HG03039 (cell line): ENCODE results near the gene CYP39A1.
"Not testable (repeated sequence)": the region's sequence is repeated elsewhere in the genome, so short reads cannot be mapped to it uniquely, and the experiment has no call there.

Experiments used
- ATAC-seq: cut with Tn5 transposase; IDR thresholded peaks from one replicate; pipeline ENCODE4 v1.9.1; 2021; ENCODE audit warnings: mild to moderate bottlenecking, moderate library complexity; ENCODE audit not compliant: unreplicated experiment

The CYP39A1 gene

GRCh38 chr6:46651006-46651405 lies 1.6 kb downstream of the CYP39A1 start:
- ATAC-seq: no peak

GRCh38 chr6:46648869-46649492 lies 3.6 kb downstream of the CYP39A1 start:
- no peak for ATAC-seq

- ATAC-seq: not testable (repeated sequence)
These were observed 4.5 kb downstream of the CYP39A1 start for GRCh38 chr6:46648108-46648507.

- no peak for ATAC-seq
These were observed 7.4 kb downstream of the CYP39A1 start for GRCh38 chr6:46645265-46645664.

DNA sequence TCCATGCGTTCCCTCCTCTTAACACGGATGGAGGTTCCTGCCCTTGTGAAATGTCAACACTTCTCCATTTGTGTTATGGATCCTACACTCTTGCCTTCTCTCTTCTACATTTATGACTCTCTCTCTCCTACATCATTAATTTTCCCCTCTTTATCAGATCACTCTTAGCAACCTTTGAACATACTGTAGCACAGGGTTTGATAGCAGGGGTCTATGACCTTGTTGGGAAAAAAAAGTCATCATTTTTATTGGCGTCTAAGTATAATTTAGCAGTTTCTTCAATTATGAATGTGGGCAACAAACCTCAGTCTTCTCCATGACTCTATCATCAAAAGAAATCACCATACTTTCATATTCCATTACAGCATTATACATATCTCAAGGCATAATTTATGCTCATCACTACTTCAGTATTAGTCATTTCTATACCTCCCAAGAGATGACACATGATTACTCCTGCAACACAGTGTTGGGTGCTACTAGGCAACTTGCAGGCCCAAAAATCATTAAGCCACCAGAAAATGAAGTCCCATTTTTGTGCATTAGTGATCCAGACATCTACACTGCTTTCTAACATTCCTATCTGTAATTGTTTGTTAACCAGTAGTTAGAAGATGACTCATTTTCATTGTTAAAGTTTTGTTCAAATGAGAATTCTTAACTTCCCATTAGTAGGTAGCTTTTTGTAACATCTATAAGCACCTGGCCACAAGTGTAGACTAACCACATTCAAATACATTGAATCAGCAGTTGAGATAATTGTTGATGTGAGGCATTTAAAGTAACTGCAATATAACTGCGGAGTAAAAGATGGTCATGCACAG lies 9.5 kb downstream of the CYP39A1 start:
- no peak for ATAC-seq

- no peak for ATAC-seq
These were observed 14.0 kb downstream of the CYP39A1 start for GRCh38 chr6:46638650-46639049.

DNA sequence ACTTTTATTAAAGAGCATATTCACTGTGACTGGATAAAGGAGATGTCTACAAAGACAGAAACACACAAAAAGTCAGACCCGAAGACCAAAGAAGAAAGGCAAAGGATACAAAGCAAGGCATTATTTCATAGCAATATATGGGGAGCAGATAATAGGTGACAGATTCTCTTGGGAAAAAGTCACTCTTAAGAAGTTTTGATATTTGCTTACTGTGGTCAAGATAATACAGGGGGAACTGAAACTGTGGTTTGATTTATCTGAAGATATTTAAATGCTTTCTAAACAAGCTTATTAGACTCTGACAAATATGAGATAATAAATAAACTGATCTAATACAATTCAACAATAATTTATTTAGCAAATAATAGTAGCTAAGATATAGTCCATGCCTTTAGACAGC lies 14.7 kb downstream of the CYP39A1 start:
- no peak for ATAC-seq

DNA sequence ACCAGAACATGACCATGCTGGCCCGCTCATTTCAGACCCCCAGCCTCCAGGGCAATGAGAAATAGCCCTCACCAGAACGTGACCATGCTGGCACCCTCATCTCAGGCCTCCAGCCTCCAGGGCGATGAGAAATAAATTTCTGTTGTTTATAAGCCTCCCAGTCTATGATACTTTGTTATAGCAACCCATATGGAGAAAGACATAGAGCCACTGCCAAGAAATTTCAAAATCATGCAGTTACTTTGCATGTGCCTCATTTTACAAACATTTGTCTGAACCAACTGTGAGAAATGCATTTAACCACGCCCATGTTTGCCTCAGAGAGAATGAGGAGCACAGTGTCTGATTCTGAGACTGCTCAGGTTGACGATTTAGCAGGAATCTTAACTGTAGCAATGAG lies 15.5 kb downstream of the CYP39A1 start:
- no peak for ATAC-seq

- ATAC-seq: no peak
These were observed 17.2 kb downstream of the CYP39A1 start for GRCh38 chr6:46635462-46635861.

DNA sequence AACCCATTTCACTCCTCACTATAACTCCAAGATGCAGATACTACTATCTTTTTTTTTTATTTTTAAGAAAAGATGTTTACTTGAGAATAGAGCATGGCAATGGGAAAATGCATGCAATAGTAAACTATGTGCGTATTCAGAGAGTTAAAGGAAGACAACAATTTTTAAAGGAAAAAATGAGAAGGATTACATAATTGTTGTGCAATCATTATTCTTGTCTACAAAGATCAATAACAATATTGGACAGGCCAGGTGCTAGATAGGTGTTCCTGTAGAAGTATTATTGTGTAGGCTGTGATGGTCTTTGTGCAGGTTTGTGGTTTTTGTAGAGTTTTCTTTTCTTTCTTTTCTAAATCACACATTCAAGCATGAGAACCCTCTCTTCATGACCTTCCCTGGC lies 20.6 kb downstream of the CYP39A1 start:
- no peak for ATAC-seq

DNA sequence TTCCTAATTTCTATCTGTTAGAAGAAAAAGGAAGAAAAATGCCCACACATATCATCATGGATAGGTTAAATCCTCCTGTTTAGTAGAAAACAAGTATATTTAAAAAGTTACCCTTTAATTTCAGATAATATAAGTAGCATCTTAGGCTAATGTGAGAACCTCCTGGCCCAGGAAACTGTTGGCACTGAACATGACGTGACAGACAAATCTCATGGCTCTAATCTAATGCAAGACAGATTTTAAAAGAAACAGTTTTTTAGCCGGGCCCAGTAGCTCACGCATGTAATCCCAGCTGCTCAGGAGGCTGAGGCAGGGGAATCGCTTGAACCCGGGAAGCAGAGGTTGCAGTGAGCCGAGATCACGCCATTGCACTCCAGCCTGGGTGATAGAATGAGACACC lies 22.9 kb downstream of the CYP39A1 start:
- no peak for ATAC-seq

- no peak for ATAC-seq
These were observed 23.6 kb downstream of the CYP39A1 start for GRCh38 chr6:46628976-46629375.

GRCh38 chr6:46628498-46628897 lies 24.1 kb downstream of the CYP39A1 start:
- ATAC-seq: no peak

GRCh38 chr6:46626976-46627375 lies 25.6 kb downstream of the CYP39A1 start:
- no peak for ATAC-seq

DNA sequence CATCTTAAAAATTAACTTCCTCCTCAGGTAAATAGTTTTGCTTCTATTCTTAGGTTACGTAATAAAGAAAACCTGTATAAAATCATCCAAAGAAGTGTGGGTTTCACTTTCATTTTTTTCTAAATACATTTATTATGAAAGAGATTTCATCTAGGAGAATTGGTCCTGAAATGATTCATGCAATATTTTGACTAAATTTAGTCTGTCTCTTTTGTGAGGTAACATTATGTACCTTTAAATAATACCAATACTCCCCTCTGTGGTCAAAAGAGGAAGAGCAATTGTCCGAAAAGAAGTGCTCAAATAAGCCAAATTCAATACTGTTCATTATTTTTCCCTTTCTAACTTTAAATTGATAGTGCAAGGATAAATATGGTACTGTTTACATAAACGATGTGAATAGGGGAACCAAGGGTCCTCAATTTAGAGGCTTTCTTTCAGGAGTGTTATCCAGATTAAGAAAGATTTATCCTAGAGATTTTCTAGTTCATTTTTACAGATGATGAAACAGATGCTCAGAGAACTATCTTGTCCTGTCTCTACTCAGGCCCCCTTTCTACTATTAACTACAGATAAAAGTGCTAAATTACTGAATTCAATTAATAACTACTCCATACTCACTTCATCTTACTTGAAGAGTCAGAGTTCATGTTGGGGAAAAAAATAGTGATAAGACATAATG lies 26.2 kb downstream of the CYP39A1 start:
- no peak for ATAC-seq

DNA sequence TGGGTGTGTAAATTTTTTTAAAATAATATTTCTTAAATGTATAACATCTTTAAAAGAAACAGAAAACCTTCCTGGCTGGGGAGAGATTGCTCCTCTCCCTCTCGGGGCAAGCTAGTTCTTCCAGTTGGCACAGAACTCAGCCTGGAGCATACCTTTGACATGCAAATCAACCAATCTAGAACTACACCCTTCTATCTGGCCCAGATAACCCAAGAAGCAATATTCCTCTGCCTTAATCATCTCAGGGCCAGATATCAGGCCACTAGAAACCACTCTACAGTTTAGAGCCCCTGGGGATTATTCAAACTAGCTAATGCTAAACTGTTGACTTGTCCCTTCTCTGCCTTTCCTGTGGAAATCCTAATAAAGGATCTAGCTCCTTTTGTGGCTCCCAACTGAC lies 33.9 kb downstream of the CYP39A1 start:
- ATAC-seq: no peak

GRCh38 chr6:46612645-46613044 lies 40.0 kb downstream of the CYP39A1 start:
- ATAC-seq: no peak

DNA sequence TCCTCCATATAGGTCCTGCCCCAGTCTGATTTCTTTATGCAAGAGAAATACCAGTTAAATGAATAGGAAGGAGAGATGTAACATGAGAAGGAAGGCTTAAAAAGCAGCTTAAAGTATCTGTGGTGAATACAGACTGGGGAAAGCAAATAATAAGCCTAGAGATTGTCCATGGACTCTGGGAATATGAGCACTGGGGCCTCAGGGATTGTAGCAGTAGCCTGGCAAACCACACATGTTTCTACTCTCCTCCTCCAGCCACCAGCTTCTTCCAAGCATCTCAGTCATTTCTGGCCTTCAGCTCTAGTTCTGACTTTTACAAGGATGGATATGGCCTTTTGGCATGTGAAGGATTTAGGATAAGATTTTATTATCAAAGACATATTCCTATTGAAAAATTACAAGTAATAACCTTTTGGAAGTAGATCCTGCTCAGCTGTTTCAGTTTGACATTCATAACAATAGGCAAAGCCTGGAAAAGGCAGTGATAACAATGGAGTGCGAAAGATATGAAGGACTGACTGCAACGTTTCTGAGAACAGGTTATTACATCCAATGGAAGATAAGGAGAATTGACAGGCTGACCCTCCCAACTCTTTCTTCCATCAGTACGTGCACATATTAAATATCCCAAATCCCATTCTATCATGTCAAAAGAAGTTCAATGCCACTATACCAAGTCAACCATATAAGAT lies 41.6 kb downstream of the CYP39A1 start:
- no peak for ATAC-seq

GRCh38 chr6:46606338-46606737 lies 46.3 kb downstream of the CYP39A1 start:
- no peak for ATAC-seq

GRCh38 chr6:46605091-46605797 lies 47.4 kb downstream of the CYP39A1 start:
- no peak for ATAC-seq

- ATAC-seq: no peak
These were observed 54.4 kb downstream of the CYP39A1 start for GRCh38 chr6:46598215-46598614.
